Body of pancreas (tissue), 4 donors: ENCODE results near the gene CEP55.

ENCODE experiments used
- CTCF ChIP-seq, 7 experiments: fragments of 450-650 bp in 4 of 7; fragments of 200-600 bp in 3 of 7; sonication (generic) in 3 of 7; IDR thresholded peaks; one replicate each; pipeline ENCODE4 v1.5.1; 2016 to 2019; ENCODE audit warnings: antibody characterized with exemption in 7 of 7
- POLR2A ChIP-seq, 3 donors: fragments of 450-650 bp; IDR thresholded peaks; one replicate each; pipeline ENCODE4 v1.6.1; 2016; ENCODE audit warnings: antibody characterized with exemption in 3 of 3, mild to moderate bottlenecking in 2 of 3

GRCh38 chr10:93570383-93570782, 74.0 kb downstream of the CEP55 start:
- no peak for TF ChIP-seq POLR2A (IDR thresholded peaks at IDR 0.05)
- TF ChIP-seq CTCF (IDR thresholded peaks at IDR 0.05): no peak
